Endothelial cell of umbilical vein (primary cell): ENCODE data around the gene PCGF3. TPM values are rescaled to one million over a fixed set of nuclear protein-coding genes. Genes with fewer than 3 reads are reported as not detected.

Source experiments
- BruUV-seq: library from RNA; stranded (reverse); fragments of 400-500 nt; replicated peaks from 2 replicates; lab custom pipeline; 2021; lab: Mats Ljungman, UMichigan
- CTCF ChIA-PET: fragments of 300-600, 350-600 bp; sonication (Branson Sonifier 250); formaldehyde crosslinking; loops from one replicate; lab custom pipeline; 2021; ENCODE audit warnings: antibody characterized with exemption, inconsistent platforms; lab: Charles Lee
- POLR2A ChIA-PET: fragments of 300-600, 350-600 bp; sonication (Branson Sonifier 250); formaldehyde crosslinking; loops from one replicate; lab custom pipeline; 2021; ENCODE audit warnings: antibody characterized with exemption, inconsistent platforms; lab: Charles Lee
- DNase-seq: peaks from one replicate; pipeline ENCODE4 v3.0.0-alpha.2; 2011; ENCODE audit warnings: low read depth, low spot score
- FAIRE-seq: peaks from 2 replicates; lab custom pipeline; 2011; peaks lifted over from hg19 to GRCh38; lab: Jason Lieb, UNC
- H2AFZ ChIP-seq: 2 replicates; pipeline ENCODE4 v1.6.0; 2012; ENCODE audit warnings: low read depth, low read length, control low read depth, inconsistent platforms
- H3K27ac ChIP-seq: 2 replicates; pipeline ENCODE4 v1.5.1; 2011; ENCODE audit warnings: low read depth, mild to moderate bottlenecking, control low read depth, low read length, moderate library complexity; ENCODE audit not compliant: insufficient read depth
- H3K27me3 ChIP-seq, 2 experiments: 2 replicates each; pipeline versions ENCODE4 v1.6.0 to v1.6.1; 2011; ENCODE audit warnings: low read length in 2 of 2, mixed read lengths in 1 of 2; ENCODE audit not compliant: control insufficient read depth in 2 of 2, insufficient read depth in 2 of 2
- H3K36me3 ChIP-seq, 2 experiments: 2 replicates in 1 of 2; 3 replicates in 1 of 2; pipeline ENCODE4 v1.5.1; 2011; ENCODE audit warnings: low read length in 2 of 2, mild to moderate bottlenecking in 1 of 2, moderate library complexity in 1 of 2; ENCODE audit not compliant: control insufficient read depth in 2 of 2, insufficient read depth in 2 of 2; ENCODE audit errors: extremely low read depth in 1 of 2
- H3K4me1 ChIP-seq: 3 replicates; pipeline ENCODE4 v1.5.1; 2011; ENCODE audit warnings: mild to moderate bottlenecking, low read length; ENCODE audit not compliant: control insufficient read depth, insufficient read depth; ENCODE audit errors: extremely low read depth
- H3K4me2 ChIP-seq: 2 replicates; pipeline ENCODE4 v1.6.1; 2011; ENCODE audit warnings: low read length, control low read depth, mixed read lengths; ENCODE audit not compliant: insufficient read depth
- H3K4me3 ChIP-seq, 3 experiments: fragments of 200-600 bp in 1 of 3; sonication (generic), shearing (Covaris generic) in 1 of 3; replicated peaks in 1 of 3; 2 replicates each; pipeline ENCODE4 v1.5.1; 2011 to 2016; ENCODE audit warnings: control low read depth in 3 of 3, low read length in 3 of 3, mild to moderate bottlenecking in 2 of 3, inconsistent platforms in 1 of 3, low read depth in 1 of 3, moderate library complexity in 1 of 3; ENCODE audit not compliant: insufficient read depth in 1 of 3
- H3K79me2 ChIP-seq: 2 replicates; pipeline ENCODE4 v1.6.0; 2012; ENCODE audit warnings: low read length, inconsistent platforms; ENCODE audit not compliant: control insufficient read depth, insufficient read depth
- H3K9ac ChIP-seq: replicated peaks from 2 replicates; pipeline ENCODE3; 2011; ENCODE audit warnings: low read length, control low read depth; ENCODE audit not compliant: insufficient read depth; ENCODE audit errors: extremely low read depth
- H3K9me1 ChIP-seq: replicated peaks from 3 replicates; pipeline ENCODE4 v1.6.0; 2011; ENCODE audit warnings: mild to moderate bottlenecking, low read length; ENCODE audit not compliant: control insufficient read depth, insufficient read depth; ENCODE audit errors: extremely low read depth
- H3K9me3 ChIP-seq: replicated peaks from 2 replicates; pipeline ENCODE4 v1.5.1; 2012; ENCODE audit warnings: low read length, inconsistent platforms; ENCODE audit not compliant: control insufficient read depth, insufficient read depth
- H4K20me1 ChIP-seq: replicated peaks from 2 replicates; pipeline ENCODE3; 2011; ENCODE audit warnings: mild to moderate bottlenecking, low read length; ENCODE audit not compliant: control insufficient read depth, insufficient read depth; ENCODE audit errors: extremely low read depth
- CTCF ChIP-seq, 2 donors: IDR thresholded peaks; 1 replicate in 1 of 2; 2 replicates in 1 of 2; pipeline ENCODE4 v1.5.1; 2011; ENCODE audit warnings: low read length in 2 of 2, mild to moderate bottlenecking in 2 of 2, moderate library complexity in 2 of 2, control low read depth in 1 of 2, inconsistent platforms in 1 of 2, low read depth in 1 of 2; ENCODE audit not compliant: insufficient read depth in 1 of 2; ENCODE audit errors: extremely low read depth in 1 of 2
- EZH2 ChIP-seq: IDR thresholded peaks from 2 replicates; pipeline ENCODE4 v1.6.1; 2012; ENCODE audit warnings: borderline replicate concordance, low read depth, mild to moderate bottlenecking, moderate library complexity, low read length, inconsistent platforms; ENCODE audit not compliant: severe bottlenecking
- FOS ChIP-seq: IDR thresholded peaks from 2 replicates; pipeline ENCODE4 v1.6.1; 2011; ENCODE audit warnings: mild to moderate bottlenecking, low read length, moderate library complexity, borderline replicate concordance; ENCODE audit not compliant: insufficient read depth
- GATA2 ChIP-seq: IDR thresholded peaks from 2 replicates; pipeline ENCODE4 v1.7.0; 2011; ENCODE audit warnings: low read depth, mild to moderate bottlenecking, moderate library complexity, mixed read lengths, low read length; ENCODE audit not compliant: insufficient read length, insufficient read depth
- JUN ChIP-seq: IDR thresholded peaks from 2 replicates; pipeline ENCODE4 v1.6.1; 2011; ENCODE audit warnings: borderline replicate concordance, low read depth; ENCODE audit not compliant: insufficient read length, insufficient read depth
- MAX ChIP-seq: IDR thresholded peaks from 2 replicates; pipeline ENCODE4 v1.6.1; 2011; ENCODE audit not compliant: insufficient read depth, insufficient read length
- MYC ChIP-seq: IDR thresholded peaks from one replicate; pipeline ENCODE4 v1.6.1; 2011; ENCODE audit warnings: mild to moderate bottlenecking, low read depth, low read length
- POLR2A ChIP-seq: IDR thresholded peaks from 2 replicates; pipeline ENCODE4 v1.6.1; 2012; ENCODE audit warnings: low read depth, mild to moderate bottlenecking, control low read depth, low read length
- POLR2AphosphoS5 ChIP-seq: IDR thresholded peaks from 2 replicates; pipeline ENCODE4 v1.6.1; 2012; ENCODE audit warnings: low read depth, mild to moderate bottlenecking, control low read depth, low read length, moderate library complexity; ENCODE audit not compliant: insufficient read depth
- dilution Hi-C: fragments of 300-500 bp; cut with MboI; formaldehyde crosslinking; loops from one replicate; pipeline ENCODE4 v1.15.0; 2019; ENCODE audit warnings: low sequenced_read_pairs; ENCODE audit not compliant: extremely low pct_ligation_motif_present
- intact Hi-C: fragments of 100-400 bp; cut with micrococcal nuclease; formaldehyde crosslinking; loops from one replicate; pipeline ENCODE4 v1.10.0; 2022
- polyA plus RNA-seq, 4 experiments: library from polyadenylated mRNA; depleted of rRNA in 3 of 4; stranded (reverse) in 3 of 4; unstranded in 1 of 4; fragments of >200 nt; gene quantifications; 2 replicates each; pipeline versions ENCODE4 v1.2.1 to v1.2.3, GENCODE V29; 2011 to 2012; ENCODE audit warnings: missing spikeins in 1 of 4
- total RNA-seq: library from RNA; stranded (reverse); gene quantifications from 2 replicates; pipeline ENCODE4 v1.2.3, GENCODE V29; 2021

The PCGF3 gene
- total and polyA plus RNA-seq, 2 donors (not counting 3 experiments of a cell fraction or from before 2014, with no cell fraction given), result 70.2 to 91.8 TPM

GRCh38 chr4:770022-770421, 64.4 kb downstream of the PCGF3 start:
- CTCF ChIA-PET, result interaction anchor here (0.9 kb wide), 1 partner anchor 12 kb away, joined by 3 read pairs; no protein-coding TSS in a partner anchor
- intact Hi-C loops, result no loop called here
- POLR2A ChIA-PET, result no interaction called here

More at GRCh38 chr4:770022-770421, 64.4 kb downstream of the PCGF3 start:
- Histone ChIP-seq H3K27me3 (no peaks in the 10 kb centered on the region), H3K4me3 (no peak overlapping the region), H2AFZ (no peak overlapping the region), H3K27ac (no peak overlapping the region), H4K20me1 (no peaks in the 10 kb centered on the region), H3K9me3 (no peaks in the 10 kb centered on the region), H3K36me3 (peaks cover 13 to 27% of the 10 kb centered on the region in 2 experiments), H3K79me2 (peaks cover 59% of the 10 kb centered on the region), H3K4me1 (no peaks in the 10 kb centered on the region), H3K9me1 (no peaks in the 10 kb centered on the region), H3K9ac (no peak overlapping the region), H3K4me2 (no peak overlapping the region)
- no TSS peak for BruUV-seq
- no peak for DNase-seq
- TF ChIP-seq MAX (no peak), POLR2AphosphoS5 (no peak), POLR2A (no peak), JUN (no peak), FOS (no peak), CTCF (IDR thresholded peaks at IDR 0.05; ENCODE audit: extremely low read depth in 1 of 2, insufficient read depth in 1 of 2, low read depth in 1 of 2, low read length in 2 of 2) (no peak), GATA2 (no peak), EZH2 (no peak), MYC (no peak)
- FAIRE-seq, result no peak
- dilution Hi-C loops, result no loop called here
